SH-SY5Y (cell line): ENCODE results near the gene SORCS1.

Experiments
- GATA2 ChIP-seq: IDR thresholded peaks from 2 replicates; pipeline ENCODE4 v1.6.1; 2011; ENCODE audit warnings: mild to moderate bottlenecking, low read depth, low read length
- GATA3 ChIP-seq: IDR thresholded peaks from 2 replicates; pipeline ENCODE4 v1.6.1; 2011; ENCODE audit warnings: low read depth, mild to moderate bottlenecking, low read length, moderate library complexity

DNA sequence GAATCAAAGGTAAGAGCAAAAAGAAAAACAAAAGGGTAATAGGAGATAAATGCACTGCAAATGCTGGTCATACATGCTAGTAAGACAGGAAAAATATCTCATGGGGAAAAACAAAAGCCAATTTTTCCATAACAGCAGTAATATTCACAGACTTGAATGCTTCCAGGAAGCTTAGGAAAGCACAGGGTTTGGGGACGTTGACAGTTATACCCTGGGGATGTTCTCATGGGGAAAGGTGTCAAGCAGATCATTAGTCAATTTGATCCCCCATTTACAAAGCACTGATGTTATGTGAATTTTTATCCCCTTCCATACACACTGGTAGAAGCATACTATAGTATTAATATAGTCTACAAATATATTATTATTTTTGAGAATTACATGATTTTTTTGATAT, 232.7 kb downstream of the SORCS1 start:
- TF ChIP-seq GATA2 (no peak), GATA3 (no peak)
